ENCODE data around the gene LONP2. TPM values are rescaled to one million over a fixed set of nuclear protein-coding genes. Genes with fewer than 3 reads are reported as not detected.
A peak's percentile ranks its signal among the peaks of the same experiment; 100 is the strongest.
"Not testable (repeated sequence)": the region's sequence is repeated elsewhere in the genome, so short reads cannot be mapped to it uniquely, and the experiment has no call there.

LONP2 gene
- total RNA-seq, 2 donors from 2014 or later: 52.0 to 54.4 TPM

- H3K27me3 Mint-ChIP-seq: peaks cover 0 to 6% of the 10 kb centered on the region in 2 donors
- no peak overlapping the region for H3K27ac Mint-ChIP-seq
- no peak overlapping the region for H3K4me3 Mint-ChIP-seq
- H3K4me1 Mint-ChIP-seq (ENCODE audit: low read depth in 2 of 2): peaks cover 32 to 44% of the 10 kb centered on the region in 2 donors
- no peak for ATAC-seq
- DNase-seq (ENCODE audit: low spot score): no peak
- peaks cover 26% of the 10 kb centered on the region for H3K36me3 Mint-ChIP-seq
- H3K9me3 Mint-ChIP-seq: no peaks in the 10 kb centered on the region
Measured at GRCh38 chr16:48287239-48287638, 43.1 kb downstream of the LONP2 start.

DNA sequence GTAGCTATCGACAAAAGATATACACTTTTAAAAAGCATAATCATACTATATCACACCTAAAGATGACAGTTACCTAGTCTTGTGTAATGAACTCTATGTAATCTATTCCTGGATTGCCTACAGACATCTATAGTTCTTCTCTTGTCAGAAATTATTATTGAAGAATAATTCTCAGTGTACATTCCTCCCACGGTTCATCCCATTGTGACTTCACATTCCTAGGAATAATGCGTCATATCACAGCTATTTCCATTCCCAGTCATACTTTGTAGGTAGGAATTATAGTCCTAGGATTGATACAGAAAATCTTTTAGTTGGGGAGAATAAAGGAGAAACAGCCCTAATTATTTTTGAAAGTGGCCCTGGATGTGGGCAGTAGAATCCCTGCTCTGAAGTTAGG, 47.2 kb downstream of the LONP2 start:
- peaks cover 0 to 3% of the 10 kb centered on the region in 2 donors for H3K27me3 Mint-ChIP-seq
- no peaks in the 10 kb centered on the region for H3K9me3 Mint-ChIP-seq

GRCh38 chr16:48291754-48292153, 47.7 kb downstream of the LONP2 start:
- ATAC-seq: no peak
- H3K9me3 Mint-ChIP-seq: no peaks in the 10 kb centered on the region

More for the DNA sequence above, 47.2 kb downstream of the LONP2 start:
- Mint-ChIP-seq H3K27ac (no peak overlapping the region), H3K36me3 (peaks cover 26% of the 10 kb centered on the region), H3K4me3 (no peak overlapping the region), H3K4me1 (ENCODE audit: low read depth in 2 of 2) (peaks cover 9 to 14% of the 10 kb centered on the region in 2 donors)
- no peak for ATAC-seq
- no peak for DNase-seq (ENCODE audit: low spot score)

DNA sequence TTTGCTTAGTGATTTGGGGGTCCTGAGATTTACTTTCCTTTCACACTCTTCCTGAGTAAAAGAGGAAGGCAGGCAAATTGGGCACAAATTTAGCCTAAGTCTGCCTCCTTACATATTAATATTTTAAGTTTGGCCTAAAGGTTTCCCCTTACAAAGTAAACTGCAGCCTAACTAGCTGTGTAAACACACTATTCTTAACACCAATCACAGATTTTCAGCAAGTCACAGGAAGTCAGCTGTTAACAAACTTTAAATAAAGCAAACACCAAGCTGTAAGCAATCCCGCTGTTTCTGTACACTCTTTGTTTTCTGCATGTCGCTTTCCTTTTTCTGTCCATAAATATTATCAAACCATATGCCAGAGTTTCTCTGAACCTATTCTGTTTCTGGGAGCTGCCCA, 48.4 kb downstream of the LONP2 start:
- ATAC-seq (no peak), DNase-seq (ENCODE audit: low spot score) (no peak)
- H3K9me3 Mint-ChIP-seq: no peaks in the 10 kb centered on the region
- H3K4me1 Mint-ChIP-seq (ENCODE audit: low read depth in 2 of 2): peaks cover 9 to 10% of the 10 kb centered on the region in 2 donors
- no peak overlapping the region for H3K27ac Mint-ChIP-seq
- H3K36me3 Mint-ChIP-seq: peaks cover 19% of the 10 kb centered on the region
- H3K27me3 Mint-ChIP-seq: peaks cover 0 to 3% of the 10 kb centered on the region in 2 donors
- no peak overlapping the region for H3K4me3 Mint-ChIP-seq

More at GRCh38 chr16:48291754-48292153, 47.7 kb downstream of the LONP2 start:
- no peak overlapping the region for H3K4me3 Mint-ChIP-seq
- H3K36me3 Mint-ChIP-seq: peaks cover 26% of the 10 kb centered on the region
- no peak for DNase-seq (ENCODE audit: low spot score)
- H3K27ac Mint-ChIP-seq: no peak overlapping the region
- H3K4me1 Mint-ChIP-seq (ENCODE audit: low read depth in 2 of 2): peaks cover 9 to 14% of the 10 kb centered on the region in 2 donors
- H3K27me3 Mint-ChIP-seq: peaks cover 0 to 3% of the 10 kb centered on the region in 2 donors

- ATAC-seq (no peak), DNase-seq (ENCODE audit: low spot score) (no peak)
- peaks cover 9 to 10% of the 10 kb centered on the region in 2 donors for H3K4me1 Mint-ChIP-seq (ENCODE audit: low read depth in 2 of 2)
- no peaks in the 10 kb centered on the region for H3K9me3 Mint-ChIP-seq
- H3K4me3 Mint-ChIP-seq: no peak overlapping the region
- H3K27ac Mint-ChIP-seq: no peak overlapping the region
- H3K27me3 Mint-ChIP-seq: no peaks in the 10 kb centered on the region
- peaks cover 9% of the 10 kb centered on the region for H3K36me3 Mint-ChIP-seq
Measured at GRCh38 chr16:48294724-48295123, 50.6 kb downstream of the LONP2 start.

DNA sequence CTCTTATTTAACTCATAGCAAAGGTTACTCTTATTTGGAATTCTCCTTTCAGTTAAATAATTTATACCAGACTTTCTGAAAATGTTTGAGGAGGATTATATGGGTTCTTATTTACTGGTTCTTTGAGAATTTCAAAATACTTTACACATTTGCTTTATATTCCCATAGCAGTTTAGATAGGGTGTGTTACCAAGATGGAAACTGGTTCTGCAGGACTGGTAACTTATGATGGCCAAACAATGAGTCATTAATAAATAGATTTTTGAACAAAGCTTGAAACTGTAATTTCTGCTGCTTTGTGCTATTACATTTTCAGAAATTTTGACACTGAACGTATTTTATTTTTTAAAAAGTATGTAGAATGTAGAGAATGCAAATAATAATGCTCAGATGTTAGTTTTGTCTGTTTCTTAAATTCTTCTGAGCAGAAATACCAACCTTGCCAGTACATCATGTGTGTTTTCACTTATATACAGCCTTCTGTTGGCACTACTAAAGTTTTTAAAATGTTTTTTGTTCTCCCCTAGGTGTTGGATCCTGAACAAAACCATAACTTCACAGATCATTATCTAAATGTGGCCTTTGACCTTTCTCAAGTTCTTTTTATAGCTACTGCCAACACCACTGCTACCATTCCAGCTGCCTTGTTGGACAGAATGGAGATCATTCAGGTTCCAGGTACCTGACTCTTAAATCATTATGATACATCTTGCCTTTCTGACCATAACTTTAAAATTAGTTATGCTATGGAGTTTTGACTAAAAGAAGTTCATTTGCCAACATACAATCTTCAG, 51.6 kb downstream of the LONP2 start:
- no peaks in the 10 kb centered on the region for H3K9me3 Mint-ChIP-seq
- DNase-seq (ENCODE audit: low spot score) (no peak), ATAC-seq (no peak)
- H3K4me3 Mint-ChIP-seq: no peak overlapping the region
- peaks cover 2 to 9% of the 10 kb centered on the region in 2 donors for H3K4me1 Mint-ChIP-seq (ENCODE audit: low read depth in 2 of 2)
- H3K27me3 Mint-ChIP-seq: no peaks in the 10 kb centered on the region
- peaks cover 4% of the 10 kb centered on the region for H3K36me3 Mint-ChIP-seq
- H3K27ac Mint-ChIP-seq: no peak overlapping the region

DNA sequence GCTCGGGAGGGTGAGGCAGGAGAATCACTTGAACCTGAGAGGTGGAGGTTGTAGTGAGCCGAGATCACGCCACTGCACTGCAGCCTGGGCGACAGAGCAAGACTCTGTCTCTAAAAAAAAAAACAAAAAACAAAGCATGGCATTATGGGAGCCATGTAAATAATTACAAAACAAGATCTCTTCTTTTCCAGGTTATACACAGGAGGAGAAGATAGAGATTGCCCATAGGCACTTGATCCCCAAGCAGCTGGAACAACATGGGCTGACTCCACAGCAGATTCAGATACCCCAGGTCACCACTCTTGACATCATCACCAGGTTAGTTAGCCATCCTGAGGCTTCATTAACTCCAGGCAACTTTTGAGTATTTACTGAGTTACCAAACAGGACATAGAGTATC, 55.4 kb downstream of the LONP2 start:
- H3K4me1 Mint-ChIP-seq (ENCODE audit: low read depth in 2 of 2): no peaks in the 10 kb centered on the region
- H3K27ac Mint-ChIP-seq: no peak overlapping the region
- peaks cover 15% of the 10 kb centered on the region for H3K36me3 Mint-ChIP-seq
- H3K9me3 Mint-ChIP-seq: no peaks in the 10 kb centered on the region
- no peak overlapping the region for H3K4me3 Mint-ChIP-seq
- no peaks in the 10 kb centered on the region for H3K27me3 Mint-ChIP-seq
- ATAC-seq (no peak), DNase-seq (ENCODE audit: low spot score) (no peak)

DNA sequence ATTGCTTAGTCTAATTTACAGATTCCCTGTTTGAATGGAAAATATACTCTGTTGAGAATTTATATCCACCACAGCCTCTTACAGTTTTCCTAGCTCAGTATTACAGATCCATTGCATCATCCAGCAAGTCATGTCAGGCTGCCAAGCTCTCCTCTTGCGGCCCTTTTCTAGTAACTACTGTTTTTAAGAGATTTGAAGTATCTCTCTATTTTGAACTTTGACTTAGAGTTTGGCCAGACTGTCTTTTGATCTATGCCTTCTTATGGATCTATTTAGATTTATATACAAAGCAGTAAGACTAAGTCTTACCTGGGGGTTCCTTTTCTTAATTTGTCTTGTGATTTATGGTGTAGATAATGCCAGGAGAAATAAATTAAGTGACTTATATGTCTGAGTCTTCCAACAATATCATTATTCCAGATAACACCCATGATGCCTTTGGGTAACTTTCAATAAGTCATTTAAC, 56.3 kb downstream of the LONP2 start:
- DNase-seq (ENCODE audit: low spot score): no peak
- no peaks in the 10 kb centered on the region for H3K9me3 Mint-ChIP-seq
- H3K4me1 Mint-ChIP-seq (ENCODE audit: low read depth in 2 of 2): no peaks in the 10 kb centered on the region
- peak overlapping the region in 1 of 2 donors; percentile 65 for H3K27ac Mint-ChIP-seq
- no peaks in the 10 kb centered on the region for H3K27me3 Mint-ChIP-seq
- ATAC-seq: no peak
- peaks cover 16% of the 10 kb centered on the region for H3K36me3 Mint-ChIP-seq
- H3K4me3 Mint-ChIP-seq: no peak overlapping the region

GRCh38 chr16:48308535-48308934, 64.4 kb downstream of the LONP2 start:
- H3K9me3 Mint-ChIP-seq: peaks cover 18% of the 10 kb centered on the region
- H3K27me3 Mint-ChIP-seq: no peaks in the 10 kb centered on the region
- H3K4me3 Mint-ChIP-seq: no peak overlapping the region
- peaks cover 73% of the 10 kb centered on the region for H3K36me3 Mint-ChIP-seq
- H3K27ac Mint-ChIP-seq: no peak overlapping the region
- peaks cover 6 to 7% of the 10 kb centered on the region in 2 donors for H3K4me1 Mint-ChIP-seq (ENCODE audit: low read depth in 2 of 2)
- ATAC-seq (no peak), DNase-seq (ENCODE audit: low spot score) (no peak)

- Mint-ChIP-seq H3K36me3 (peaks cover 73% of the 10 kb centered on the region), H3K27me3 (no peaks in the 10 kb centered on the region), H3K4me1 (ENCODE audit: low read depth in 2 of 2) (peaks cover 6 to 7% of the 10 kb centered on the region in 2 donors), H3K9me3 (peaks cover 23% of the 10 kb centered on the region), H3K4me3 (no peak overlapping the region), H3K27ac (no peak overlapping the region)
- DNase-seq (ENCODE audit: low spot score): no peak
- ATAC-seq: no peak
Measured at GRCh38 chr16:48310908-48311641, 67.0 kb downstream of the LONP2 start.

GRCh38 chr16:48313905-48314304, 69.8 kb downstream of the LONP2 start:
- H3K36me3 Mint-ChIP-seq: peaks cover 56% of the 10 kb centered on the region
- H3K4me3 Mint-ChIP-seq; H3K27ac Mint-ChIP-seq; DNase-seq (ENCODE audit: low spot score); H3K27me3 Mint-ChIP-seq; ATAC-seq: not testable (repeated sequence)
- peaks cover 16 to 22% of the 10 kb centered on the region in 2 donors for H3K4me1 Mint-ChIP-seq (ENCODE audit: low read depth in 2 of 2)
- H3K9me3 Mint-ChIP-seq: peaks cover 14% of the 10 kb centered on the region

GRCh38 chr16:48317026-48317425, 72.9 kb downstream of the LONP2 start:
- no peaks in the 10 kb centered on the region for H3K27me3 Mint-ChIP-seq
- ATAC-seq (no peak), DNase-seq (ENCODE audit: low spot score) (no peak)
- peaks cover 8% of the 10 kb centered on the region for H3K9me3 Mint-ChIP-seq
- H3K27ac Mint-ChIP-seq: no peak overlapping the region
- no peak overlapping the region for H3K4me3 Mint-ChIP-seq
- peaks cover 27% of the 10 kb centered on the region for H3K36me3 Mint-ChIP-seq
- peaks cover 14 to 24% of the 10 kb centered on the region in 2 donors for H3K4me1 Mint-ChIP-seq (ENCODE audit: low read depth in 2 of 2)

GRCh38 chr16:48317614-48318315, 73.7 kb downstream of the LONP2 start:
- H3K4me1 Mint-ChIP-seq (ENCODE audit: low read depth in 2 of 2): peaks cover 10 to 19% of the 10 kb centered on the region in 2 donors
- peaks cover 20% of the 10 kb centered on the region for H3K36me3 Mint-ChIP-seq
- ATAC-seq: peak in 1 of 2 donors; percentile 72
- DNase-seq (ENCODE audit: low spot score): no peak
- H3K9me3 Mint-ChIP-seq: peaks cover 5% of the 10 kb centered on the region
- H3K27me3 Mint-ChIP-seq: no peaks in the 10 kb centered on the region
- peak overlapping the region; percentile 32 for H3K4me3 Mint-ChIP-seq
- H3K27ac Mint-ChIP-seq: peak overlapping the region in 1 of 2 donors; percentile 5

Measured in natural killer cell treated with Interleukin-12 subunit alpha and Interleukin-12 subunit beta and Interleukin-15 and Interleukin-18, amount 100 ng/mL, for 72 hours (primary cell).